Measurements from ENCODE around the gene WDR70. TPM values are rescaled to one million over a fixed set of nuclear protein-coding genes. Genes with fewer than 3 reads are reported as not detected.
A peak's percentile ranks its signal among the peaks of the same experiment; 100 is the strongest.
"Not testable (repeated sequence)": the region's sequence is repeated elsewhere in the genome, so short reads cannot be mapped to it uniquely, and the experiment has no call there.

The WDR70 gene
- total RNA-seq, 1 donor from 2014 or later = 28.9 TPM

GRCh38 chr5:37375091-37375490 is 4.0 kb upstream of the WDR70 start:
- peaks cover 3% of the 10 kb centered on the region for H3K27me3 Mint-ChIP-seq (ENCODE audit: unreplicated experiment)
- no peak for DNase-seq (ENCODE audit: low spot score)
- no peak overlapping the region for H3K4me3 Mint-ChIP-seq (ENCODE audit: unreplicated experiment)
- no peak for TF ChIP-seq CTCF (IDR thresholded peaks at IDR 0.05; ENCODE audit: unreplicated experiment)
- H3K36me3 Mint-ChIP-seq (ENCODE audit: low read depth, unreplicated experiment) = peaks cover 5% of the 10 kb centered on the region
- H3K4me1 Mint-ChIP-seq (ENCODE audit: unreplicated experiment) = peaks cover 15% of the 10 kb centered on the region
- no peaks in the 10 kb centered on the region for H3K9me3 Mint-ChIP-seq (ENCODE audit: unreplicated experiment)
- no peak overlapping the region for H3K27ac Mint-ChIP-seq (ENCODE audit: unreplicated experiment)

- not testable (repeated sequence) for H3K27ac Mint-ChIP-seq (ENCODE audit: unreplicated experiment); H3K4me3 Mint-ChIP-seq (ENCODE audit: unreplicated experiment); H3K4me1 Mint-ChIP-seq (ENCODE audit: unreplicated experiment); DNase-seq (ENCODE audit: low spot score); H3K27me3 Mint-ChIP-seq (ENCODE audit: unreplicated experiment); H3K36me3 Mint-ChIP-seq (ENCODE audit: low read depth, unreplicated experiment); H3K9me3 Mint-ChIP-seq (ENCODE audit: unreplicated experiment)
These were observed 1.1 kb upstream of the WDR70 start for GRCh38 chr5:37378066-37378465.

GRCh38 chr5:37391591-37391990 is 12.5 kb downstream of the WDR70 start:
- no peaks in the 10 kb centered on the region for H3K4me1 Mint-ChIP-seq (ENCODE audit: unreplicated experiment)
- no peak overlapping the region for H3K27ac Mint-ChIP-seq (ENCODE audit: unreplicated experiment)
- DNase-seq (ENCODE audit: low spot score) = no peak
- peaks cover 12% of the 10 kb centered on the region for H3K36me3 Mint-ChIP-seq (ENCODE audit: low read depth, unreplicated experiment)
- no peak for TF ChIP-seq CTCF (IDR thresholded peaks at IDR 0.05; ENCODE audit: unreplicated experiment)
- no peaks in the 10 kb centered on the region for H3K27me3 Mint-ChIP-seq (ENCODE audit: unreplicated experiment)
- no peak overlapping the region for H3K4me3 Mint-ChIP-seq (ENCODE audit: unreplicated experiment)
- no peaks in the 10 kb centered on the region for H3K9me3 Mint-ChIP-seq (ENCODE audit: unreplicated experiment)

- peak overlapping the region; percentile 6 for H3K4me3 Mint-ChIP-seq (ENCODE audit: unreplicated experiment)
- H3K27me3 Mint-ChIP-seq (ENCODE audit: unreplicated experiment) = no peaks in the 10 kb centered on the region
- DNase-seq (ENCODE audit: low spot score) = no peak
- H3K9me3 Mint-ChIP-seq (ENCODE audit: unreplicated experiment) = no peaks in the 10 kb centered on the region
- peaks cover 19% of the 10 kb centered on the region for H3K36me3 Mint-ChIP-seq (ENCODE audit: low read depth, unreplicated experiment)
- H3K4me1 Mint-ChIP-seq (ENCODE audit: unreplicated experiment) = no peaks in the 10 kb centered on the region
- H3K27ac Mint-ChIP-seq (ENCODE audit: unreplicated experiment) = no peak overlapping the region
- TF ChIP-seq CTCF (IDR thresholded peaks at IDR 0.05; ENCODE audit: unreplicated experiment) = no peak
These were observed 17.2 kb downstream of the WDR70 start for GRCh38 chr5:37396352-37396751.

GRCh38 chr5:37400501-37400900 is 21.4 kb downstream of the WDR70 start:
- no peak for DNase-seq (ENCODE audit: low spot score)
- no peak overlapping the region for H3K27ac Mint-ChIP-seq (ENCODE audit: unreplicated experiment)

More at GRCh38 chr5:37400501-37400900, 21.4 kb downstream of the WDR70 start:
- peaks cover 11% of the 10 kb centered on the region for H3K36me3 Mint-ChIP-seq (ENCODE audit: low read depth, unreplicated experiment)
- no peaks in the 10 kb centered on the region for H3K4me1 Mint-ChIP-seq (ENCODE audit: unreplicated experiment)
- no peaks in the 10 kb centered on the region for H3K27me3 Mint-ChIP-seq (ENCODE audit: unreplicated experiment)
- H3K4me3 Mint-ChIP-seq (ENCODE audit: unreplicated experiment) = no peak overlapping the region
- TF ChIP-seq CTCF (IDR thresholded peaks at IDR 0.05; ENCODE audit: unreplicated experiment) = no peak
- no peaks in the 10 kb centered on the region for H3K9me3 Mint-ChIP-seq (ENCODE audit: unreplicated experiment)

All from endothelial cell (in vitro differentiated cells).